ENCODE data around the gene TENM3.

TENM3 gene

DNA sequence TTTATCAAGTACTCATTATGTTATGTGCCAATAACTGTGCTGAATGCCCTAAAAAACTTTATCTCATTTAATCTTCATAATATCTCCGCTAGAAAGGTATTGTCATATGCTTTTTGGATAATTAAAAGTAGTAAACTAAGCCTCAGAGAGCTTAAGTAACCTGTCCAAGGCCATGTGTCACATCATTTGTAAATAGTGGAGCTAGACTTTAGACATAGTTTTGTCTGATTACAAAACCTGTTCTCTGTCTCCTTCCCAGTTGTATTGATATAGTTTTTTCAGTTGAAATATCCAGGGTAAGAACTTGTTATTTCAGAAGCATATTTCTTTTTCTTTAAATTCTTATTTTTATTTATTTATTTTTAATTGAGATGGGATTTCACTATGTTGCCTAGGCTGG, 66.7 kb downstream of the TENM3 start:
- Histone ChIP-seq H3K4me2 (ENCODE audit: low read depth, low read length, poor library complexity, severe bottlenecking) (no peak overlapping the region), H3K27ac (ENCODE audit: low read depth, low read length) (no peak overlapping the region), H3K27me3 (ENCODE audit: low read length) (no peaks in the 10 kb centered on the region), H2AFZ (ENCODE audit: low read depth, low read length, severe bottlenecking) (no peak overlapping the region), H3K9me2 (replicated peaks; ENCODE audit: insufficient read depth, low read length) (no peaks in the 10 kb centered on the region), H4K20me1 (ENCODE audit: low read depth, low read length) (no peaks in the 10 kb centered on the region), H3F3A (ENCODE audit: insufficient read depth) (no peaks in the 10 kb centered on the region), H3K36me3 (ENCODE audit: low read length) (no peaks in the 10 kb centered on the region), H3K4me3 (ENCODE audit: insufficient read depth, low read length, poor library complexity, severe bottlenecking) (no peak overlapping the region), H3K9me3 (ENCODE audit: insufficient read depth, low read length) (no peaks in the 10 kb centered on the region), H3K9ac (ENCODE audit: low read length) (no peak overlapping the region), H3K79me2 (ENCODE audit: insufficient read depth, low read length) (no peaks in the 10 kb centered on the region)
- TF ChIP-seq, protein P1, sequence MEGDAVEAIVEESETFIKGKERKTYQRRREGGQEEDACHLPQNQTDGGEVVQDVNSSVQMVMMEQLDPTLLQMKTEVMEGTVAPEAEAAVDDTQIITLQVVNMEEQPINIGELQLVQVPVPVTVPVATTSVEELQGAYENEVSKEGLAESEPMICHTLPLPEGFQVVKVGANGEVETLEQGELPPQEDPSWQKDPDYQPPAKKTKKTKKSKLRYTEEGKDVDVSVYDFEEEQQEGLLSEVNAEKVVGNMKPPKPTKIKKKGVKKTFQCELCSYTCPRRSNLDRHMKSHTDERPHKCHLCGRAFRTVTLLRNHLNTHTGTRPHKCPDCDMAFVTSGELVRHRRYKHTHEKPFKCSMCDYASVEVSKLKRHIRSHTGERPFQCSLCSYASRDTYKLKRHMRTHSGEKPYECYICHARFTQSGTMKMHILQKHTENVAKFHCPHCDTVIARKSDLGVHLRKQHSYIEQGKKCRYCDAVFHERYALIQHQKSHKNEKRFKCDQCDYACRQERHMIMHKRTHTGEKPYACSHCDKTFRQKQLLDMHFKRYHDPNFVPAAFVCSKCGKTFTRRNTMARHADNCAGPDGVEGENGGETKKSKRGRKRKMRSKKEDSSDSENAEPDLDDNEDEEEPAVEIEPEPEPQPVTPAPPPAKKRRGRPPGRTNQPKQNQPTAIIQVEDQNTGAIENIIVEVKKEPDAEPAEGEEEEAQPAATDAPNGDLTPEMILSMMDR (IDR thresholded peaks at IDR 0.05; ENCODE audit: insufficient read depth, low read length, poor library complexity, severe bottlenecking) = no peak
- TF ChIP-seq EZH2phosphoT487 (conservative IDR thresholded peaks at IDR 0.05; ENCODE audit: low read length) = no peak

DNA sequence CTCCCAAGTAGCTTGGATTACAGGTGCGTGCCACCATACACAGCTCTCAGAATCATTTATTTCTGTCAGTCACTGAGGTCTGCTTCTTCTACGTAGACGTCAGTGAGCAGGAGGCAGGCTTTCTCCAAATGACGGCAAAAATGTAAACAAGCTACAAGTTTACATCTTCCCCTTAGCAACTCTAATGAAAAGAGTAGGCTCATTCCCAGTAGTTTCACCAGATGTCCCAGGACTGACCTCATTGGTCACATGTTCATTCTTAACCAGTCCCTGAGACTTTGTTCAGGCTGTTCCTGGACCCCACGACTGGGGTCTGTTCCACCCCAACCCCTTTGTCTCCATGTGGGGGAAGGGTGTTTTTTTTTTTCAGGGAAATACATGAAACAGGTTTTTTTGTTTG, 67.1 kb downstream of the TENM3 start:
- H3K9me3 ChIP-seq (ENCODE audit: insufficient read depth, low read length) = no peaks in the 10 kb centered on the region

DNA sequence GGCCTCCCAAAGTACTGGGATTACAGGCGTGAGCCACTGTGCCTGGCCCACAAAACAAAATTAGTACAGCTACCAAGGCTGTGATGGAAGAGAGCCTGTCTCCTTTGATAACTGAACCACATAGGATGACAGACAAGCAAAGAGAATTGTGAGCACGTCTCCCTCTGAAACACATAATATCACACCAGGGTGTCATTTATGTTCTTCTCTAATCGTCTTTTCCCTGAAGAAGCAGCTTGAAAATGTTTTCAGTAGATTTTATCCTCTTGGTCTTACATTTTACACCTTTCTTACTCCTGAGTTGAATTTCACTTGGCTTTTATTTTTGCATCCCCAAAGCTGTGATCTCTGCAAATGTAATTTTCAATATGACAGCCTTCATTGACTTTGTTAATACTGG, 67.8 kb downstream of the TENM3 start:
- Histone ChIP-seq H3K27ac (ENCODE audit: low read depth, low read length) (no peak overlapping the region), H3K4me3 (ENCODE audit: insufficient read depth, low read length, poor library complexity, severe bottlenecking) (no peak overlapping the region), H4K20me1 (ENCODE audit: low read depth, low read length) (no peaks in the 10 kb centered on the region), H3K27me3 (ENCODE audit: low read length) (no peaks in the 10 kb centered on the region), H3K79me2 (ENCODE audit: insufficient read depth, low read length) (no peaks in the 10 kb centered on the region), H3K36me3 (ENCODE audit: low read length) (no peaks in the 10 kb centered on the region), H3K9ac (ENCODE audit: low read length) (no peak overlapping the region), H3K9me2 (replicated peaks; ENCODE audit: insufficient read depth, low read length) (no peaks in the 10 kb centered on the region), H2AFZ (ENCODE audit: low read depth, low read length, severe bottlenecking) (no peak overlapping the region), H3K9me3 (ENCODE audit: insufficient read depth, low read length) (no peaks in the 10 kb centered on the region), H3F3A (ENCODE audit: insufficient read depth) (no peaks in the 10 kb centered on the region), H3K4me2 (ENCODE audit: low read depth, low read length, poor library complexity, severe bottlenecking) (no peak overlapping the region)
- no peak for TF ChIP-seq EZH2phosphoT487 (conservative IDR thresholded peaks at IDR 0.05; ENCODE audit: low read length)

More for the DNA sequence above, 67.1 kb downstream of the TENM3 start:
- Histone ChIP-seq H3K27ac (ENCODE audit: low read depth, low read length) (no peak overlapping the region), H3K27me3 (ENCODE audit: low read length) (no peaks in the 10 kb centered on the region), H2AFZ (ENCODE audit: low read depth, low read length, severe bottlenecking) (no peak overlapping the region), H3K9ac (ENCODE audit: low read length) (no peak overlapping the region), H3K4me2 (ENCODE audit: low read depth, low read length, poor library complexity, severe bottlenecking) (no peak overlapping the region), H4K20me1 (ENCODE audit: low read depth, low read length) (no peaks in the 10 kb centered on the region), H3K36me3 (ENCODE audit: low read length) (no peaks in the 10 kb centered on the region), H3K9me2 (replicated peaks; ENCODE audit: insufficient read depth, low read length) (no peaks in the 10 kb centered on the region), H3F3A (ENCODE audit: insufficient read depth) (no peaks in the 10 kb centered on the region), H3K79me2 (ENCODE audit: insufficient read depth, low read length) (no peaks in the 10 kb centered on the region), H3K4me3 (ENCODE audit: insufficient read depth, low read length, poor library complexity, severe bottlenecking) (no peak overlapping the region)
- TF ChIP-seq, protein P1 (IDR thresholded peaks at IDR 0.05; ENCODE audit: insufficient read depth, low read length, poor library complexity, severe bottlenecking) = no peak
- TF ChIP-seq EZH2phosphoT487 (conservative IDR thresholded peaks at IDR 0.05; ENCODE audit: low read length) = no peak

DNA sequence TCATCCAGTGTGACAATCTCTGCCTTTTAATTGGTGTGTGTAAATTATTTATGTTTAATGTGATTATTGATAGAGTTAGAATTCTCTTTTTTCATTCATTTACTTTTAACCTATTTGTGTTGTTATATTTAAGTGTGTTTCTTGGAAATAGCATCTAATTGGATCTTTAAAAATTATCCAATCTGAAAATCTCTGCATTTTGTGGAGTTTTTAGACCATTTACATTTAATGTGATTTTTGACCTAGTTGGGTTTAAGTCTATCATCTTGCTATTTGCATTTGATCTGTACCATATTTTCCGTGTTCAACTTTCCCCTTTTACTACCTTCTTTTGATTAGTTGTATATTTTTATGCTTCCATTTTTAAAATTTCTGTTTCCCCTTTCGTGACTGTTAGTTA, 71.3 kb downstream of the TENM3 start:
- H2AFZ ChIP-seq (ENCODE audit: low read depth, low read length, severe bottlenecking) = no peak overlapping the region
- H4K20me1 ChIP-seq (ENCODE audit: low read depth, low read length) = no peaks in the 10 kb centered on the region
- no peaks in the 10 kb centered on the region for H3F3A ChIP-seq (ENCODE audit: insufficient read depth)
- H3K27ac ChIP-seq (ENCODE audit: low read depth, low read length) = no peak overlapping the region
- H3K9ac ChIP-seq (ENCODE audit: low read length) = no peak overlapping the region
- no peaks in the 10 kb centered on the region for H3K79me2 ChIP-seq (ENCODE audit: insufficient read depth, low read length)
- H3K9me2 ChIP-seq (replicated peaks; ENCODE audit: insufficient read depth, low read length) = no peaks in the 10 kb centered on the region
- H3K27me3 ChIP-seq (ENCODE audit: low read length) = no peaks in the 10 kb centered on the region
- TF ChIP-seq EZH2phosphoT487 (conservative IDR thresholded peaks at IDR 0.05; ENCODE audit: low read length) = no peak
- TF ChIP-seq, protein P1 (IDR thresholded peaks at IDR 0.05; ENCODE audit: insufficient read depth, low read length, poor library complexity, severe bottlenecking) = no peak
- no peak overlapping the region for H3K4me3 ChIP-seq (ENCODE audit: insufficient read depth, low read length, poor library complexity, severe bottlenecking)
- no peaks in the 10 kb centered on the region for H3K9me3 ChIP-seq (ENCODE audit: insufficient read depth, low read length)
- H3K36me3 ChIP-seq (ENCODE audit: low read length) = no peaks in the 10 kb centered on the region
- H3K4me2 ChIP-seq (ENCODE audit: low read depth, low read length, poor library complexity, severe bottlenecking) = no peak overlapping the region
